CD4-positive, alpha-beta T cell treated with Interferon alpha-2 for 1 hour (primary cell): ENCODE data around the gene LRRC47.

Experiments used
- DNase-seq, 2 donors: peaks; one replicate each; pipeline ENCODE4 v3.0.0-alpha.2; 2020 to 2022

LRRC47 gene

DNA sequence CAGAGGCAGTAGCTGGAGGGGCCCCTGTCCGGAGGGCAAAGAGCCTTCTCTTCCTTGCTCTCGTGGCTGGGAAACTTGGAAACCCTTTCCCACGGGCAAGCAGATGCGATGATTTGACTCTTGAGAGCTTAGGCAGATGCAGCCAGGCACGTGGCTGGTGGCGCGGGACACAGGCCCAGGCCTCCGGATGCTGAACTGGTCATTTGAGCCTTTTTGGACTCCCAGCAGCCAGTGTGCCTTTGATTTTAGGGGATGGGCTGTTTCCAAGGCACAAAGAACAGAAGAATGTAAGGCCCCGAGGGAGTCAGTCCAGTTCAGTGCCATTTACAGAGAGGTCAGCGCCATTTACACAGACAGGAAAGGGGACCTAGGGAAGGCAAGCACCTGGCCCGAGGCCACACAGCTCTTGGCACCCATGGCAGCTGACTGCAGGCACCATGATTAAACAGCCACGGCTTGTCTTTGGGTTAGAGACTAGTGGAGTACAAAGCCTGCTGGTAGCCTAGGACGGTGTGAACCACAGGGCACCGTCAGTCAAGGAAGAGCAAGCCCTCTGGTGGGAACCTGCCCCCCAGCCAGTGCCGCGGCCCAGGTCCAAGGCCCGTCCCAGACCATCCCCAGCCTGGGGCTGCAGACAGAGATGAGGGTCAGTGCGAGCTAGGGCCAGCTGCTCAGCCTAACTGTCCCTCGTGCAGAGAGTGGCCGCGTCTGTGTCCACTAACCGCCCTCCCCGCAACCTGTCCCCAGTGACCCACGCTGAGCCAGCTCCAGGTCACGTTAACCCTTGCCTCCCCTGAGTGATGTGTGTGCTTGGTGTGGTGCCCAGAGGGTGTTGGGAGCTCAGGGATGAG is 64.5 kb downstream of the LRRC47 start:
- no peak for DNase-seq

- DNase-seq, result no peak
Observed at GRCh38 chr1:3730543-3731247, 65.6 kb downstream of the LRRC47 start.

DNA sequence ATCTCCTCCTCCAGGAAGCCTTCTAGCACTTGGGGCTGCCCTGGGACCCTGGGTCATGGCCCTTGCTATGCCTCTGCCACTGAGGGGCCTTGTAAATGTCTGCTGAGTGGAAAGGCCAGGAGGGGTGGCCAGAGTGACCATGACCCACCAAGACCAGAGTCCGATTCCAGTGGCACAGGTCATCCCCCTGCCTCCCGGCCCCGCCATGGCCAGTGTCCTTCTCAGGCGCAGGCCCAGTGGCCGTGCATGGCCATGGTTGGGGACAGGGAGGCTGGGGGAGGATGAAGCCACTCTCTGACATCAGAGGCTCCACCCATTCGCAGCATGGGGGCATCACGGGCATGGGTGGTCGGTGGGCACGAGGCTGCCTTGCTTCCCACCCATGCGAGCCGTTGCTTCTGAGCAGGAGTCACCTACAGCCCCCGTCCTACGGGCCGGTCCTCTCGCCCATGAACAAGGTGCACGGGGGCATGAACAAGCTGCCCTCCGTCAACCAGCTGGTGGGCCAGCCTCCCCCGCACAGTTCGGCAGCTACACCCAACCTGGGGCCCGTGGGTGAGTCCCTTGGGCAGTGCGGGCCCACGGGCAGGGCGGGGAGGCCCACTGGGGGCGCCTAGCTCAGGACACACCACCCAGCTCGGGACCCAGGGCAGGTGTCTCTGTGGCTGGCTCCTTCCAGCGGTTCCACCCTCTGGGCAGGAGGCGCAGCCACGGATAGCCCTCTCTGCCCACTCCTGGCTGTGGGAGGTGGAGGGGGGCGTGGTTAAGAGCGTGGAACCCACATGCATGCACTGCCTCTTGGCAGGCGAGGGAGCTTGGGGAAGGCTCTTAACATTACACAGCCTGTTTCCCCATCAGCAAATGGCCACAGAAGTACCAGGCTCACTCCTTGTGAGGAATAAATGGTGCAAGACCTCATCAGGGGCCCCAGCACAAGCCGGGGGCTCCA is 66.4 kb downstream of the LRRC47 start:
- DNase-seq, result no peak
